Measurements from ENCODE around the gene RHNO1.

GRCh38 chr12:2855546-2855945 is 21.5 kb upstream of the RHNO1 start:
- TF ChIP-seq POLR2AphosphoS5 (IDR thresholded peaks at IDR 0.05; ENCODE audit: borderline replicate concordance, low read depth, low read length): no peak
- no peak for TF ChIP-seq EZH2 (IDR thresholded peaks at IDR 0.05)
